GM18909 (cell line): Measurements from ENCODE around the gene SIRT3.
"Not testable (repeated sequence)": the region's sequence is repeated elsewhere in the genome, so short reads cannot be mapped to it uniquely, and the experiment has no call there.

ENCODE experiments used
- ATAC-seq: cut with Tn5 transposase; IDR thresholded peaks from one replicate; pipeline ENCODE4 v1.9.1; 2021; ENCODE audit warnings: mild to moderate bottlenecking; ENCODE audit not compliant: unreplicated experiment, poor library complexity

Gene SIRT3

GRCh38 chr11:205221-206001, 30.7 kb downstream of the SIRT3 start:
- no peak for ATAC-seq

DNA sequence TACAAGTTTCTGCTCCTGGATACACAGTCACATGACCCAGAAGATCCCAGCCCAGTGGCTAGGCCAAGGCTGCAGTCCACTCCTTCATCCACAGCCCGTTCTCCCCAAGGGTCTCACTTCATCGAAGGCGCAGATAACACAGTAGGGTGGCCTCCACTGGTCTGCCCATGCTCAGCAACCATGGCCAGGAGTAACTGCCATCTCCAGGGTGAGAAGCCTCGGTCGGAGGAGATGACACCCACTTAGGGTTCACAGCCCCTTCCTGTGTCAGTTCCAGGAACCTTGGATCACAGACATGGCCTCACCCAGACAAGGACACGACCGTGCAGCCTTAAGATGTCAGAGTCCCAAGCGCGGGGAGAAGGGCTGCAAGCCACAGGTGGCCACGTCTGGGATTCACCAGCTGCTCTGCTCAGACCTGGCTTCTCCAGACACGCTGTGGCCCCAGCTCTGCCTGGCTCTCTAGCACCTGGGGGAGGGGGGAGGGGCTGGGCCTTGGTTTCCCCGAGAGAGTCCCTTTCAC, 31.5 kb downstream of the SIRT3 start:
- ATAC-seq = no peak

DNA sequence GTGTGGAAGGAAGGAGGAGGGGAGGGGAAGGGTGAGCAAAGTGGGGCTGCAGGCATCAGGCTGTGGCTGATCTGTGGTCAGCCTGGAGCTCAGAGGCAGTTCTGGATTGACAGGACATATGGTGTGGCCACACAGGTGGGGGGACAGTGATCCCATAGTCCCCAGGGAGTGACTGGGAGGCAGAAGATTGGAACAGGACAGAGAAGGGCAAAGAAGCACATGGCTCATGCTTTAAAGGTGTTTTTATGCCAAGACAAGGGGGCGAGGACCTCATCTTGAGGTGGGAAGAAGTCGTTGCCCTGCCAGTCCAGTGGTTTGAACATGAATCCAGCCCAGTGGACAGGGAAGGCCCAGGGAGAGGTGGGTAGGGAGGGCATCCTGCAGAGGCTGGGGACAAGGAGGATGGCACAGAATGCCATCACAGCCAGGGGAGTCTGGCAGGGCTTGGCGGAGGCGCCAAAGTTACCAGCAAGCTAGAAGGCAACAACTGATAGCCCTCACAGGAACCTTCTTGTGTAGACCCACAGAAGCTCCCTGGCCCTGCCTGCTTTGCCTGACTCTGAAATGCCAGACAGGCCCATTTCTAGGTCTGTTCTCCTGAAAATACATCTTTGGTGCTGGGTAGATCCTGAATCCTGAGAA, 32.1 kb downstream of the SIRT3 start:
- no peak for ATAC-seq

DNA sequence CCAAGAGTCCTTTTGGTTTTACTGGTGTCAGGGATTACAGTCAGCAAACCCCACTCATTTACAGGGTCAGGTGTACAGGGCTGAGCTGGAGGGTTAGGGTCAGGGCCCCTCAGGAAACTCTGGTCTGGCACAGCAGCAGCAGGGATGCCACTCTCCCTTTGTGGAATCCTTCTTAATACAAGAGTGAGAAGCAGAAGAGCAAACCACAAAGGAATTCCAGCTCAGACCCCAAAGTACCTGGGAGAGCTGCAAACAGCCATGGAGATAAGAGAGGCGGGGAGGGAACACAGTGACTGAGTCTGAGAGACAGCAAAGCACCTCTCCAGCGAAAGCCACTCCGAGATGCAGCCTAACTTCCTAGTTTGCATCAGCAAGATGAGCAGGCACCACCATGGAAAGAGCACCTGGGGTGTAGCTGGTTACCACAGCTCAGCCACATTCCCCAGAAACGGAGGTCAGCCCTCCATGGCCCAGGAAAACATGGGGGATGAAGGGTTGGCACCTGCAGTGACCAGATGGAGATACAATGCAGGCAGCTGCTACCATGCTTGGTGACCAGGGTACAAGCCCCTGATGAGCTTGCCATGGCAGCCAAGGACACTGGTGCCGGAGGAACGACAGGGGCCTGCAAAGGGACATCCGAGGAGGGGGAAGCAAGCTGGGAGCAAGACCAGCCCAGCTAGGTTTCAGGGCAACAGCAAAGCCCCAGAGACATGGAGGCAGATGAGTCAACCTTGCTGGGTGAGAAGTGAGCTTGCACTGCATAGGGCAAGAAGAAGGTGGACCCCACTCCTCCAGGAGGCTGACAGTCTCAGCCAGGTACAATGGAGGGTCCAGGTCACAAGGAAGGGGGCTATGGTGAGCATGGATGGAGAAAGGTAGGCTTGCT, 32.8 kb downstream of the SIRT3 start:
- ATAC-seq = no peak

- no peak for ATAC-seq
Observed at GRCh38 chr11:202490-202889, 33.7 kb downstream of the SIRT3 start.

DNA sequence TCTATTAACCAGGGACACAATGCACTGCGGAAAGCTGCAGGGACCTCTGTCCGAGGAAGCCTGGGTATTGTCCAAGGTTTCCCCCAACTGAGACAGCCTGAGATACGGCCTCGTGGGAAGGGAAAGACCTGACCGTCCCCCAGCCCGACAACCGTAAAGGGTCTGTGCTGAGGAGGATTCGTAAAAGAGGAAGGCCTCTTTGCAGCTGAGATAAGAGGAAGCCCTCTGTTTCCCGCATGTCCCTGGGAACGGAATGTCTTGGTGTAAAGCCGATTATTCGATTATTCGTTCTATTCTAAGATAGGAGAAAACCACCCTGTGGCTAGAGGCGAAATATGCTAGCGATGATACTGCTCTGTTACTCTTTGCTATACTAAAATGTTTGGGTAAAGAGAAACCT, 34.2 kb downstream of the SIRT3 start:
- no peak for ATAC-seq

- ATAC-seq = no peak
Observed at GRCh38 chr11:200224-201003, 35.7 kb downstream of the SIRT3 start.

GRCh38 chr11:199782-200181, 36.4 kb downstream of the SIRT3 start:
- ATAC-seq = no peak

DNA sequence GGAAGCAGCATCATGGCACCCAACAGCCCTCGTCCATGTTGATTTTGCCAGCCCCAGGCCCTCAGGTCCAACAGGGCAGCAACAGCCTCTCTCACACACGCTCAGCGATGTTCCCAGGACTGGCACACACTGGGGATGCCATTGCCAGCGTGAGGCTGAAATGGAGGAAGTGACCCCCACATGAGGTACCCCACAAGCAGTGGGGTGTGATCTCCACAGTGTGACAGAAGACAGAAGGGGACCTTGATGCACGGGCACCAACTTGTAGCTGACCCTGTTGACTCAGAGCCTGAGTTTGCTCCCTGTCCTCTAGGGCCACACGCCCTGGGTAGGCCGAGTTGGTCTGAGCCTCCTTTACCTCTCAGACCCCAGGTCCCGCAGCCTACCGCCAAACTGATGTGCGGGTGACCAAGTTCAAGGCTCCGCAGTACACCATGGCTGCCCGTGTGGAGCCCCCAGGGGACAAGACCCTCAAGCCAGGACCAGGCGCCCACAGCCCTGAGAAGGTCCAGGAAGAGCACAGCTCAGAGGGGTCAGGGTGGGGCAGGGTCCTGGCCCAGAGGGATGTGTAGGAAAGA, 37.0 kb downstream of the SIRT3 start:
- ATAC-seq = no peak

GRCh38 chr11:198236-198806, 37.8 kb downstream of the SIRT3 start:
- ATAC-seq = no peak

GRCh38 chr11:197741-198235, 38.4 kb downstream of the SIRT3 start:
- ATAC-seq = no peak

DNA sequence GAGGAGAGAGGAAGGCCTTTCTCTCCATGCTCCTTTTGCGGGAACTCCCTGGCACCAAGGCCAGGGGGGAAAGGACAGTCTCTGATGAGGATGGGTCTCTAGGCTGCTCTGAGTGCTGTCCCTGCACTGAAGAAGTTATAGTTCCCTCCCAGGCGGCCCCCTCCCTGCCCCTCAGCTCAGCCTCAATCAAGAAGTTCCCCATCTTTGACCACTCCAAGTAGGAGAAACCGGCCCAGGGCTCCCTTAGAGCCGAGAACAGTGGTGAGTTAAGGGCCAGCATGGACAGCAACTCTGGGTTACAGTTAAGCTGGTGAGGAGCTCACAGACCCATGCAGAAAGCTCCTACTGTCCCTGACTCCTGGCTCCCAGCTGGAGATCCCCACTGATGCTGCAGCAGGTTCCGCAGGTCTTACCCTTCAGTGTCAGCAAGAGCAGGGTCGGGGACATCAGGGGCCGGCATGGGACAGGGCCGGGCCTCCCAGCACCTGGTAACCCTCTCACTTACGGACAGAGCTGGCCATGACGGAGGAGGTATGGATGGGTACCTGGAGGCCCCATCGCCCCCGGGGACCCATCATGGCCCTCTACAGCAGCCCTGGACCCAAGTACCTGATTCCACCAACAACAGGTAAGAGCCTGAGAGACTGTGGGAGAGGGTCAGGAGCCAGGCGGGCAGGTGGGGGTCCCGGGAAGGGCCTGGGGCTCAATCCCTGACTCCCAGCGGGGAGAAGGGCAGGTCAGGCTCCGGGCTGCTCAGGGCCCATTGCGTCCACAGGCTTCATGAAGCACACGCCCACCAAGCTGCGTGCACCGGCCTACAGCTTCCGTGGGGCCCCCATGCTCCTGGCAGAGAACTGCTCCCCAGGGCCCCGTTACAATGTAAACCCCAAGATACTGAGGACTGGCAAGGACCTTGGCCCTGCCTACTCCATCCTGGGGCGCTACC, 39.1 kb downstream of the SIRT3 start:
- no peak for ATAC-seq

- ATAC-seq = not testable (repeated sequence)
Observed at GRCh38 chr11:193481-193880, 42.7 kb downstream of the SIRT3 start.

GRCh38 chr11:192674-193128, 43.4 kb downstream of the SIRT3 start, which contains the start of gene SCGB1C1:
Gene SCGB1C1, plus strand, starts transcription at chr11:193078. Its CDS starts 22 bp downstream, at chr11:193100.
- not testable (repeated sequence) for ATAC-seq

DNA sequence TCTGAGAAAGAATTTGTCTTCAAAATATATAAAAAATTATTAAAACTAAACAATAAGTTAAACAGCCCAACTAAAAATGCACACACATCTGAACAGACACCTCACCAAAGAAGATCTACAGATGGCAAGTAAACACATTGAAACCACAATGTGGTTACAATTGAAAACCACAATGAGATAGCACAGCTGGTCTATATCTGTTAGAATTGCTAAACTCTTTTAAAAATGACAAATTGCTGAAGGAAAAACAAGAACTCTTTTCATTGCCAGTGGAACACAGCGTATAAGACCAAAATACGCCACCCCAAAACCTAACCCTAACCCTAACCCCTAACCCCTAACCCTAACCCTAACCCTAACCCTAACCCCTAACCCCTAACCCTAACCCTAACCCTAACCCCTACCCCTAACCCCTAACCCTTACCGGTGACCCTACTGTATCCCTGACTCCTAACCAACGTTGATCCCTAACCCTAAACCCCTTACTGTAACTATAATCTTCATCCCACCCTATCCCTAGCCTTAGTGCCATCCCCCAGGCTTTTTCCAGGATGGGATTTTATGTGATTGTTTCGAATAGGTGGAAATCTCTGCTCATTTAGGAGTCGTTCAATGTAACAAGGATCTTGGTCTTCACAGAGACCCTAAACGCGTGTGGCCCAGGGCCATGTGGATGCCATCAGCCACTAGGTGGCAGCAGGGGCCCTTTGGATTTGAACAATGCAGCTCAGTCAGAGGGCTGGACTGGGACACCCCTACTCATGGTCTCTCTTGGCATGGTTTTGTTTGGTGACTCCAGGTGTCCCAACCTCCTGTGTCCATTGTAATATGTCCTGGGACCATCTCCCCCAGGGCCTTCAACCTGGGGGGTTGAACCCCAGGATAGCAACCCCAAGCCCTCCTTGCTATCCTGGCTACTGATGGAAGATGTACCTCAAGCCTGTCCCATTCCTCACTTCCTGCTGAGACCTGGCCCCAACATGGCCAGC, 44.4 kb downstream of the SIRT3 start:
- not testable (repeated sequence) for ATAC-seq

DNA sequence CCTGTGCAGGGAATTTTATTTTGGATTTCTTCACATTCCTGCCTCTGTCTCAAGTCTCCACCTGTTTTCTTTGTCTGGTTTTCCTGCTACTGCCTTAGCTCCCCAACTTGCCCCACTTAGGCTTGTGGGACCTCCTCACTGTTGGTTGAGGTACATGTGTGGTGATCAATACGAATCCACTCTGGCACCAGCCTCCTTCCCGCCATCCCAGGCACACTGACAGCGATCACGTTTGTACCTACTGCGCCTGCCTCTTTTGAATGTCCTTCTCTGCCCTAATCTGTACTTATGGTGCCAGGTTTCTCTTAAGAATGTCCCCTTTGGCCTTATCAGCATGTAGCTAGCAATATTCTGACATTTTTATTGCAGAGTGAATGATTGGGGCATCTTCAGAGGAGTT, 45.6 kb downstream of the SIRT3 start:
- ATAC-seq = not testable (repeated sequence)
